Activated CD8-positive, alpha-beta memory T cell treated with anti-CD3 and anti-CD28 coated beads, Interleukin-2, amount 50 U/mL, for 48 hours (primary cell): ENCODE results near the gene FRS2.

Experiments used
- DNase-seq: peaks from one replicate; pipeline ENCODE4 v3.0.0-alpha.2; 2020

FRS2 gene

GRCh38 chr12:69534389-69534822 lies 64.2 kb downstream of the FRS2 start:
- no peak for DNase-seq

GRCh38 chr12:69540987-69541386 lies 70.8 kb downstream of the FRS2 start:
- DNase-seq = no peak

GRCh38 chr12:69544087-69544486 lies 73.9 kb downstream of the FRS2 start:
- no peak for DNase-seq

GRCh38 chr12:69545081-69545480 lies 74.9 kb downstream of the FRS2 start:
- no peak for DNase-seq

GRCh38 chr12:69546693-69547438 lies 76.7 kb downstream of the FRS2 start:
- DNase-seq = no peak

- no peak for DNase-seq
Measured at GRCh38 chr12:69548687-69549086, 78.5 kb downstream of the FRS2 start.

- DNase-seq = no peak
Measured at GRCh38 chr12:69550569-69551350, 80.6 kb downstream of the FRS2 start.

GRCh38 chr12:69553628-69554248 lies 83.5 kb downstream of the FRS2 start:
- DNase-seq = no peak

GRCh38 chr12:69555461-69555860 lies 85.3 kb downstream of the FRS2 start:
- no peak for DNase-seq

- no peak for DNase-seq
Measured at GRCh38 chr12:69556383-69556782, 86.2 kb downstream of the FRS2 start.

- no peak for DNase-seq
Measured at GRCh38 chr12:69563166-69563762, 93.1 kb downstream of the FRS2 start.

GRCh38 chr12:69566603-69567002 lies 96.4 kb downstream of the FRS2 start:
- no peak for DNase-seq

- DNase-seq = no peak
Measured at GRCh38 chr12:69569236-69569635, 99.0 kb downstream of the FRS2 start.

GRCh38 chr12:69570000-69570516 lies 99.9 kb downstream of the FRS2 start:
- no peak for DNase-seq

GRCh38 chr12:69570545-69571399 lies 100.6 kb downstream of the FRS2 start:
- DNase-seq = no peak

GRCh38 chr12:69575346-69575745 lies 105.2 kb downstream of the FRS2 start:
- DNase-seq = no peak

- DNase-seq = no peak
Measured at GRCh38 chr12:69578283-69578682, 108.1 kb downstream of the FRS2 start.

GRCh38 chr12:69579029-69579428 lies 108.8 kb downstream of the FRS2 start:
- no peak for DNase-seq

- DNase-seq = no peak
Measured at GRCh38 chr12:69580074-69580473, 109.9 kb downstream of the FRS2 start.

- no peak for DNase-seq
Measured at GRCh38 chr12:69583203-69583602, 113.0 kb downstream of the FRS2 start.

GRCh38 chr12:69585189-69586062 lies 115.2 kb downstream of the FRS2 start, which contains the start of gene CCT2:
TSS of gene CCT2 (plus strand) at chr12:69585459. CDS start at chr12:69585522, 63 bp downstream.
- DNase-seq = peak; percentile 97
